Smooth muscle cell (in vitro differentiated cells): ENCODE results near the gene MRPL22. TPM values are rescaled to one million over a fixed set of nuclear protein-coding genes. Genes with fewer than 3 reads are reported as not detected.

Experiments
- DNase-seq: peaks from one replicate; lab custom pipeline; 2025; ENCODE audit not compliant: unreplicated experiment; lab: John Stamatoyannopoulos, UW
- H2AFZ ChIP-seq: fragments of 200-600 bp; sonication (generic); 2 replicates; pipeline ENCODE4 v1.6.0; 2016; ENCODE audit warnings: antibody characterized with exemption, low read depth, mild to moderate bottlenecking
- H3F3A ChIP-seq: fragments of 200-600 bp; sonication (generic); 2 replicates; pipeline ENCODE4 v1.6.0; 2017; ENCODE audit warnings: antibody characterized with exemption, low read depth
- H3K27ac ChIP-seq: fragments of 200-600 bp; sonication (generic); 2 replicates; pipeline ENCODE4 v1.5.1; 2016; ENCODE audit warnings: low read depth, mild to moderate bottlenecking
- H3K27me3 ChIP-seq: fragments of 200-600 bp; sonication (generic); 2 replicates; pipeline ENCODE4 v1.6.1; 2016; ENCODE audit warnings: low read depth, mild to moderate bottlenecking
- H3K36me3 ChIP-seq: fragments of 200-600 bp; sonication (generic); 2 replicates; pipeline ENCODE4 v1.5.1; 2016; ENCODE audit warnings: low read depth
- H3K4me1 ChIP-seq: fragments of 200-600 bp; sonication (generic); 2 replicates; pipeline ENCODE4 v1.5.1; 2016; ENCODE audit warnings: low read depth
- H3K4me2 ChIP-seq: fragments of 200-600 bp; sonication (generic); 2 replicates; pipeline ENCODE4 v1.6.0; 2016; ENCODE audit warnings: mild to moderate bottlenecking
- H3K4me3 ChIP-seq: fragments of 200-600 bp; sonication (generic); 2 replicates; pipeline ENCODE4 v1.5.1; 2016; ENCODE audit warnings: mild to moderate bottlenecking
- H3K79me2 ChIP-seq: fragments of 200-600 bp; sonication (generic); 2 replicates; pipeline ENCODE4 v1.6.0; 2016; ENCODE audit warnings: low read depth, mild to moderate bottlenecking
- H3K9ac ChIP-seq: fragments of 200-600 bp; sonication (generic); 2 replicates; pipeline ENCODE4 v1.6.0; 2016; ENCODE audit warnings: low read depth
- H3K9me3 ChIP-seq: fragments of 200-600 bp; sonication (generic); replicated peaks from 2 replicates; pipeline ENCODE4 v1.5.1; 2016; ENCODE audit warnings: low read depth
- H4K20me1 ChIP-seq: fragments of 200-600 bp; sonication (generic); 2 replicates; pipeline ENCODE4 v1.6.0; 2016; ENCODE audit warnings: low read depth
- CTCF ChIP-seq: fragments of 200-600 bp; sonication (generic); IDR thresholded peaks from 2 replicates; pipeline ENCODE4 v1.5.1; 2017; ENCODE audit warnings: borderline replicate concordance, mild to moderate bottlenecking, antibody characterized with exemption; ENCODE audit not compliant: insufficient read depth, poor library complexity, severe bottlenecking
- WGBS: methylation state at CpG from one replicate; pipeline ENCODE4 v1.1.7; 2016; ENCODE audit warnings: low lambda C conversion rate; 5-methylcytosine and 5-hydroxymethylcytosine counted together
- polyA plus RNA-seq: library from polyadenylated mRNA; unstranded; fragments of >200 nt; fragmentation: Nextera tagmentation; extraction: Ambion mirVana; gene quantifications from 2 replicates; pipeline ENCODE4 v1.2.1, GENCODE V29; 2016
- total RNA-seq: library from RNA; depleted of rRNA; stranded (reverse); fragments of >200 nt; gene quantifications from 2 replicates; pipeline ENCODE4 v1.2.3, GENCODE V29; 2014

Gene MRPL22
- total and polyA plus RNA-seq, 2 experiments from 2014 or later = 58.7 to 135 TPM

- no peaks in the 10 kb centered on the region for H3F3A ChIP-seq
- H3K9me3 ChIP-seq = no peaks in the 10 kb centered on the region
- H3K4me3 ChIP-seq = no peak overlapping the region
- H4K20me1 ChIP-seq = no peaks in the 10 kb centered on the region
- H3K36me3 ChIP-seq = no peaks in the 10 kb centered on the region
- no peak overlapping the region for H2AFZ ChIP-seq
- no peak overlapping the region for H3K27ac ChIP-seq
- TF ChIP-seq CTCF = no peak
- H3K4me2 ChIP-seq = no peak overlapping the region
- H3K79me2 ChIP-seq = no peaks in the 10 kb centered on the region
- no peaks in the 10 kb centered on the region for H3K27me3 ChIP-seq
- no peaks in the 10 kb centered on the region for H3K4me1 ChIP-seq
- H3K9ac ChIP-seq = no peak overlapping the region
- 89% methylated on average over 8 of the region's 8 CpGs for WGBS
- no peak for DNase-seq
These were observed 44.2 kb downstream of the MRPL22 start for GRCh38 chr5:154984946-154985516.

DNA sequence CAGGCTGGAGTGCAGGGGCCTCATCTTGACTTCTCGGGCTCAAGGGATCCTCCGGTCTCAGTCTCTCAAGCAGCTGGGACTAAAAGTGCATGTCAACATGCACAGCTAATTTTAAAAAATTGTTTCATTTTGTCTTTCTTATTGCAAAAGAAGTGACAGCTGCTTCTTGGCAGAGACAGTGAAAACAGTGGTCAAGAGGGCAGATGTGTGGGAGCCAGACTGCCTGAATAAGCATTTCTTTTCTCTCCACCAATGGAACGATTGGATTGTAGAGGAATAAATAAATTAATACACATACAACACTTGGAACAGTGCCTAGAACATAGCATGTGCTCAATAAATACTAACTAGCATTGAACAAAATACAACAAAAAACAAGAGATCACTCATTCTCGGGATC, 45.3 kb downstream of the MRPL22 start:
- WGBS = 90% methylated on average over 4 of the region's 4 CpGs
- Histone ChIP-seq H3K27me3 (no peaks in the 10 kb centered on the region), H3K79me2 (no peaks in the 10 kb centered on the region), H2AFZ (no peak overlapping the region), H3F3A (no peaks in the 10 kb centered on the region), H3K36me3 (no peaks in the 10 kb centered on the region), H4K20me1 (no peaks in the 10 kb centered on the region), H3K4me1 (no peaks in the 10 kb centered on the region), H3K9me3 (no peaks in the 10 kb centered on the region), H3K4me2 (no peak overlapping the region), H3K27ac (no peak overlapping the region), H3K9ac (no peak overlapping the region), H3K4me3 (no peak overlapping the region)
- DNase-seq = no peak
- TF ChIP-seq CTCF = no peak

GRCh38 chr5:154989626-154990025, 48.8 kb downstream of the MRPL22 start:
- Histone ChIP-seq H4K20me1 (no peaks in the 10 kb centered on the region), H3K36me3 (no peaks in the 10 kb centered on the region), H3K27me3 (no peaks in the 10 kb centered on the region), H3K9ac (no peak overlapping the region), H3K4me2 (no peak overlapping the region), H3K27ac (no peak overlapping the region), H3K79me2 (no peaks in the 10 kb centered on the region), H3K4me3 (no peak overlapping the region), H3K4me1 (no peaks in the 10 kb centered on the region), H2AFZ (no peak overlapping the region), H3F3A (no peaks in the 10 kb centered on the region), H3K9me3 (no peaks in the 10 kb centered on the region)
- DNase-seq = no peak
- 69% methylated on average over 2 of the region's 2 CpGs for WGBS
- no peak for TF ChIP-seq CTCF

DNA sequence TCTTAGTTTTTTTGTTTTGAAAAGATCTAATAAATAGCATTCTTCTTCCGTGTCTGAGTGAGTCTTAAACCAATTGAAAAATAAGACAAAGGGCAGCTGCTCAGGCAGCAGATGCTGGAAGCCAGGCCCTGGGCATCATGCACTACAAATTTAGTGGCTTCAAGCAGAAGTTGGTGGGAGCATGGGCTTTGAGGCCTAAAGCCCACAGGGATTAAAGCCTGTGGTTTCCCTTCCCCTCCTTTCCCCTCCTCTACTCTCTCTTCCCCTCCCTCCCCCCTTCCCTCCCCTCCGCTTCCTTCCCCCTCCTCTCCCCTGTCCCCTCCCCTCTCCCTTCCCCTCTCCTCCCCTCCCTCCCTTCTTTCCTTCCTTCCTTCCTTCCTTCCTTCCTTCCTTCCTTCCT, 52.6 kb downstream of the MRPL22 start:
- no peak overlapping the region for H2AFZ ChIP-seq
- no peak overlapping the region for H3K27ac ChIP-seq
- H3K36me3 ChIP-seq = no peaks in the 10 kb centered on the region
- no peaks in the 10 kb centered on the region for H3K4me1 ChIP-seq
- no peaks in the 10 kb centered on the region for H4K20me1 ChIP-seq
- H3F3A ChIP-seq = no peaks in the 10 kb centered on the region
- TF ChIP-seq CTCF = no peak
- H3K4me3 ChIP-seq = no peak overlapping the region
- WGBS = 66% methylated on average over 1 of the region's 2 CpGs
- H3K9ac ChIP-seq = no peak overlapping the region
- no peaks in the 10 kb centered on the region for H3K27me3 ChIP-seq
- H3K4me2 ChIP-seq = no peak overlapping the region
- no peaks in the 10 kb centered on the region for H3K79me2 ChIP-seq
- no peak for DNase-seq
- H3K9me3 ChIP-seq = no peaks in the 10 kb centered on the region
